Stimulated activated CD8-positive, alpha-beta memory T cell treated with anti-CD3 and anti-CD28 coated beads, Interleukin-12 subunit alpha, Interleukin-12 subunit beta, amount 100 ng/mL, for 4 hours (primary cell): ENCODE data around the gene UGP2.
"Not testable (repeated sequence)": the region's sequence is repeated elsewhere in the genome, so short reads cannot be mapped to it uniquely, and the experiment has no call there.

ENCODE experiments used
- DNase-seq: peaks from one replicate; pipeline ENCODE4 v3.0.0-alpha.2; 2020; ENCODE audit warnings: low read depth

UGP2 gene

GRCh38 chr2:63840081-63840784 is 1.5 kb upstream of the UGP2 start:
- no peak for DNase-seq

- DNase-seq = peak; percentile 96
These were observed 877 bp upstream of the UGP2 start for GRCh38 chr2:63840785-63841253.

- DNase-seq = no peak
These were observed 709 bp downstream of the UGP2 start for GRCh38 chr2:63842149-63843061.

- DNase-seq = no peak
These were observed 1.4 kb downstream of the UGP2 start for GRCh38 chr2:63843093-63843492.

- no peak for DNase-seq
These were observed 2.1 kb downstream of the UGP2 start for GRCh38 chr2:63843791-63844190.

GRCh38 chr2:63844616-63845015 is 2.9 kb downstream of the UGP2 start:
- no peak for DNase-seq

- no peak for DNase-seq
These were observed 4.2 kb downstream of the UGP2 start for GRCh38 chr2:63845866-63846265.

GRCh38 chr2:63846487-63846886 is 4.8 kb downstream of the UGP2 start:
- DNase-seq = no peak

GRCh38 chr2:63847571-63847970 is 5.9 kb downstream of the UGP2 start:
- DNase-seq = not testable (repeated sequence)

GRCh38 chr2:63849381-63850203 is 7.9 kb downstream of the UGP2 start:
- no peak for DNase-seq

GRCh38 chr2:63850204-63850571 is 8.5 kb downstream of the UGP2 start:
- DNase-seq = no peak

- DNase-seq = no peak
These were observed 9.0 kb downstream of the UGP2 start for GRCh38 chr2:63850649-63851048.

- no peak for DNase-seq
These were observed 10.1 kb downstream of the UGP2 start for GRCh38 chr2:63851691-63852311.

GRCh38 chr2:63853527-63854310 is 12.0 kb downstream of the UGP2 start:
- DNase-seq = no peak

- no peak for DNase-seq
These were observed 14.0 kb downstream of the UGP2 start for GRCh38 chr2:63855418-63856302.

GRCh38 chr2:63856303-63856603 is 14.6 kb downstream of the UGP2 start:
- DNase-seq = no peak

GRCh38 chr2:63858291-63858690 is 16.6 kb downstream of the UGP2 start:
- DNase-seq = no peak

- DNase-seq = no peak
These were observed 19.6 kb downstream of the UGP2 start for GRCh38 chr2:63861220-63861822.

GRCh38 chr2:63862806-63863205 is 21.1 kb downstream of the UGP2 start:
- no peak for DNase-seq

GRCh38 chr2:63863707-63864106 is 22.0 kb downstream of the UGP2 start:
- DNase-seq = no peak
